ENCODE measurements around the gene F7. TPM values are rescaled to one million over a fixed set of nuclear protein-coding genes. Genes with fewer than 3 reads are reported as not detected.

Gene F7
- total RNA-seq, 1 experiment from 2014 or later, result not detected

GRCh38 chr13:113114511-113115362 is 9.1 kb downstream of the F7 start:
- H3K4me2 ChIP-seq (ENCODE audit: low read length), result no peak overlapping the region
- H3K9ac ChIP-seq (ENCODE audit: low read length), result no peak overlapping the region
- no peaks in the 10 kb centered on the region for H3K79me2 ChIP-seq (ENCODE audit: low read length)
- H3F3A ChIP-seq (ENCODE audit: low read length, unreplicated experiment), result no peaks in the 10 kb centered on the region
- H3K4me3 ChIP-seq (ENCODE audit: low read length), result no peak overlapping the region
- ChIA-PET CTCF (no interaction called here), POLR2A (ENCODE audit: unreplicated experiment) (no interaction called here)
- H3K9me2 ChIP-seq (replicated peaks; ENCODE audit: low read length), result no peaks in the 10 kb centered on the region
- intact Hi-C loops (cut with micrococcal nuclease), result no loop called here
- no peak overlapping the region for H2AFZ ChIP-seq (ENCODE audit: low read length)
- no peaks in the 10 kb centered on the region for H4K20me1 ChIP-seq (ENCODE audit: low read length)
- ATAC-seq (no peak), DNase-seq (no peak)
- no peaks in the 10 kb centered on the region for H3K27me3 ChIP-seq (ENCODE audit: low read length)
- no peak for TF ChIP-seq CTCF (conservative IDR thresholded peaks at IDR 0.05; ENCODE audit: low read depth, low read length)
- no peak for TF ChIP-seq EZH2 (IDR thresholded peaks at IDR 0.05; ENCODE audit: low read length, unreplicated experiment)
- no peak for TF ChIP-seq EZH2phosphoT487 (IDR thresholded peaks at IDR 0.05; ENCODE audit: borderline replicate concordance, low read length)
- BruUV-seq (replicated peaks), result no TSS peak
- H3K36me3 ChIP-seq (ENCODE audit: low read depth, low read length), result no peaks in the 10 kb centered on the region
- no peaks in the 10 kb centered on the region for H3K9me3 ChIP-seq (ENCODE audit: low read length)
- H3K4me1 ChIP-seq (ENCODE audit: insufficient read depth, low read length), result no peaks in the 10 kb centered on the region
- H3K27ac ChIP-seq (ENCODE audit: low read length), result no peak overlapping the region

GRCh38 chr13:113115363-113116205 is 10.0 kb downstream of the F7 start:
- Histone ChIP-seq H4K20me1 (ENCODE audit: low read length) (no peaks in the 10 kb centered on the region), H3K27me3 (ENCODE audit: low read length) (no peaks in the 10 kb centered on the region), H3K79me2 (ENCODE audit: low read length) (no peaks in the 10 kb centered on the region), H3K4me2 (ENCODE audit: low read length) (no peak overlapping the region), H3K27ac (ENCODE audit: low read length) (no peak overlapping the region), H3K9me2 (replicated peaks; ENCODE audit: low read length) (no peaks in the 10 kb centered on the region), H3K4me3 (ENCODE audit: low read length) (no peak overlapping the region), H3K9ac (ENCODE audit: low read length) (no peak overlapping the region), H3F3A (ENCODE audit: low read length, unreplicated experiment) (no peaks in the 10 kb centered on the region), H3K4me1 (ENCODE audit: insufficient read depth, low read length) (no peaks in the 10 kb centered on the region), H3K36me3 (ENCODE audit: low read depth, low read length) (no peaks in the 10 kb centered on the region), H2AFZ (ENCODE audit: low read length) (no peak overlapping the region), H3K9me3 (ENCODE audit: low read length) (no peaks in the 10 kb centered on the region)
- ChIA-PET CTCF (no interaction called here), POLR2A (ENCODE audit: unreplicated experiment) (no interaction called here)
- DNase-seq (no peak), ATAC-seq (no peak)
- TF ChIP-seq EZH2phosphoT487 (IDR thresholded peaks at IDR 0.05; ENCODE audit: borderline replicate concordance, low read length), result no peak
- no peak for TF ChIP-seq CTCF (conservative IDR thresholded peaks at IDR 0.05; ENCODE audit: low read depth, low read length)
- TF ChIP-seq EZH2 (IDR thresholded peaks at IDR 0.05; ENCODE audit: low read length, unreplicated experiment), result no peak
- intact Hi-C loops (cut with micrococcal nuclease), result no loop called here
- BruUV-seq (replicated peaks), result no TSS peak

All from PC-3 (cell line).